CD4-positive, alpha-beta T cell treated with Interleukin-17A for 4 hours (primary cell): ENCODE results near the gene SLC25A30.

Experiments used
- DNase-seq: peaks from one replicate; pipeline ENCODE4 v3.0.0-alpha.2; 2020; ENCODE audit warnings: mixed read lengths

SLC25A30 gene, protein sequence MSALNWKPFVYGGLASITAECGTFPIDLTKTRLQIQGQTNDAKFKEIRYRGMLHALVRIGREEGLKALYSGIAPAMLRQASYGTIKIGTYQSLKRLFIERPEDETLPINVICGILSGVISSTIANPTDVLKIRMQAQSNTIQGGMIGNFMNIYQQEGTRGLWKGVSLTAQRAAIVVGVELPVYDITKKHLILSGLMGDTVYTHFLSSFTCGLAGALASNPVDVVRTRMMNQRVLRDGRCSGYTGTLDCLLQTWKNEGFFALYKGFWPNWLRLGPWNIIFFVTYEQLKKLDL

DNA sequence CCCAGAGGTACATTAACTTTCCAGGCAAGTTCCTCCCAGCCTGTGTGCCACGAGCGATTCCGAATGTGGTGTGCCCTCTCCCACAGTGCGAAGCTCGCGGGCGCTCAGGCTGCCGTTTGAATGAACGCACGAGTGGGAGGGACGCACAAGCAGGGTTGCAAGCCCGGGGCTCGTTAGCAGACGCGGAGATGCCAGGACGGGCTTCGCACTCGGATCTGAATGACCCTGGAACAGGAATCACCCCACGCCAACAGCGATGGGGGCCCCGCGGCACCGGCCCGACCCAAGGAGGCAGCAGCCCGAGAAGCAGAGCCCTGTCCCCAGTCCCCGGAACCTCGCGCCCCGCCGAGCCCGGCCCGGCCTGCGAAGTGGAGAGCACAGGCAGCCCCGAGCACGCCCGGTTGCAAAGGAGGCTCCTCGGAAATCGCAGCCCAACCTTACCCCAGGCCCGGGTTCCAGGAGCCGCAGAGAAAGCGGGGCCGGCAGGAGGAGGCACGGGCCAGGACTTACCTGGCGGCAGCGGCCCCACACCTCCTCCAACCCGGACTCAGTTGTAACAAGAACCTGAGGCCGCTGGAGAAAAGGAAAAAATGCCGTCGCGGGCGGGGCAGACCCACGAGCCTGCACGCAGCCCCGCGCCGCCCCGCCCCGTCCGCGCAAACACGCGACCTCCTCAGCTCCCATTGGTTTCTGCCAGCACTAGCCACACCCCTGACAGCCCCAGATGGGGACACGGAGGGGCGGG lies at the start of gene SLC25A30:
SLC25A30 (minus strand) TSS at position 584 of the 745 bp plus-strand sequence. CDS start 6,948 bp downstream, outside the sequence.
- DNase-seq = peak; percentile 96

DNA sequence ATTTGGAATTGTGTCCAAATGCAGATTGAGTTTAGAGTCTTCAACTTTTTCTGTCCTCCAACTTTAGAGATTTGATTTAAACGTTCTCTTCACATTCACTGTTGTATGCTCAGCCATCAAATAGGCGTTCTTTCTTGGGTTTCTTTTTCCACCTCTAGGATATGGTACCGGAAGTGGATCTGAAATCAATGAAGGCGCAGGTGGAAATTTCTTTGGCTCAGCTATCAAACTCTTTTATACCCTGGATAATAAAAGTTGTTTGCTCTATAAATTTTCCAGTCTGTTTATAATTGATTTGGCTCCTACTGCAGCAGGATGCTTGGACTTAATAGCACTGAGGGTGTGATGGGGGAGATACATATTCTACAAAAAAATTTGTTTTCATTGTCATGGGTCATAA lies 48.2 kb upstream of the SLC25A30 start:
- no peak for DNase-seq

DNA sequence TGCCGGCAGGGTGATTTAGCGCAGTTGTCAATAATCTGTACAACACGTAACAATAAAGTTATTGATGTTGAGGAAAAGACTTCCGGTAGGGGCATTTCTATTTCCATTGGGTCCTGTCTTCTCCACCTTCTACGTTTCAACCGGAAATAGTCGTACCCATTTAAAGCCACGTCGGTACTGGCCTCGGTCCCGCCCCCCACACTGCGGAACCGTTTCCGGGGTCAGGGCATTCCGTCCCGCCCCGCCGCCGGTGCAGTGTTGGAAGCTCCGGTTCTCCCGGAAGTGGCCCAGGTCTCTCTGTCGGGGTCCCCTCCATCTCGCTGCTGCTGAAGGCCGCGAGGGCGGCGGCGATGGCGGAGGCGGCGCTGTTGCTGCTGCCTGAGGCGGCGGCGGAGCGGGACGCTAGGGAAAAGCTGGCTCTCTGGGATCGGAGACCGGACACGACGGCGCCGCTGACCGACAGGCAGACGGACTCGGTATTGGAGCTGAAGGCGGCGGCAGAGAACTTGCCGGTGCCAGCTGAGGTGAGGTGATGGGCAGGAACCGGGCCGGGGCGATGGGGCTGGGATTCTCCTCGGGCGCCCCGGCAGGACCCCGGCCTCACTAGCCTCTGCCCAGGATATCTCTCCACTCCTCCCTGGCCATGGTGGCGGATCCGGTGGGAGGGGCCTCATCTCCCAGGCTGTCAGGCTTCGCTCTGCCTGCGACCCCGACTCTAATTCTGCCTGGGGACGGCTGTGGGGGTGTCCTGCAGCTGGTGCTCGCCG lies 46.7 kb upstream of the SLC25A30 start, which contains the start of gene COG3:
COG3 (plus strand) TSS at position 253 of the 767 bp plus-strand sequence; CDS start at position 351, 98 bp downstream.
- DNase-seq = peak; percentile 96

DNA sequence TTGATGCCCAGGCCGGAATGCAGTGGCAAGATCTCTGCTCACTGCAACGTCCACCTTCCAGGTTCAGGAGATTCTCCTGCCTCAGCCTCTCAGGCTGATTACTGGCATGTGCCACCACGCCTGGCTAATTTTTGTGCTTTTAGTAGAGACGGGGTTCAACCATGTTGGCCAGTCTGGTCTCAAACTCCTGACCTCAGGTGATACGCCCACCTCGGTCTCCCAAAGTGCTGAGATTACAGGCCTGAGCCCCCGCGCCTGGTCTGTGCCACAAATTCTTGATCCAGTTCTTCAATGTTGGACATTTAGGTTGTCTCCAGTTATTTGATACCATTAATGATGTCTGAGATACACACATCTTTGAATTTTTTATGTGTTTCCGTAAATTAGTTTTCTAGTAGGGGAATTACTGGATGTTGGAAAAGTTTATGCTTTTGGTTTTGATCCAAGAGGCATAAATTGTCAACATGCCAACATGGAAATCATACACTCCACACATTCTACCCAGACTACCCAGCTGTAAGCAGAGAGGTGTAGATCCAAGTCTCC lies 46.0 kb upstream of the SLC25A30 start:
- peak; percentile 7 for DNase-seq

DNA sequence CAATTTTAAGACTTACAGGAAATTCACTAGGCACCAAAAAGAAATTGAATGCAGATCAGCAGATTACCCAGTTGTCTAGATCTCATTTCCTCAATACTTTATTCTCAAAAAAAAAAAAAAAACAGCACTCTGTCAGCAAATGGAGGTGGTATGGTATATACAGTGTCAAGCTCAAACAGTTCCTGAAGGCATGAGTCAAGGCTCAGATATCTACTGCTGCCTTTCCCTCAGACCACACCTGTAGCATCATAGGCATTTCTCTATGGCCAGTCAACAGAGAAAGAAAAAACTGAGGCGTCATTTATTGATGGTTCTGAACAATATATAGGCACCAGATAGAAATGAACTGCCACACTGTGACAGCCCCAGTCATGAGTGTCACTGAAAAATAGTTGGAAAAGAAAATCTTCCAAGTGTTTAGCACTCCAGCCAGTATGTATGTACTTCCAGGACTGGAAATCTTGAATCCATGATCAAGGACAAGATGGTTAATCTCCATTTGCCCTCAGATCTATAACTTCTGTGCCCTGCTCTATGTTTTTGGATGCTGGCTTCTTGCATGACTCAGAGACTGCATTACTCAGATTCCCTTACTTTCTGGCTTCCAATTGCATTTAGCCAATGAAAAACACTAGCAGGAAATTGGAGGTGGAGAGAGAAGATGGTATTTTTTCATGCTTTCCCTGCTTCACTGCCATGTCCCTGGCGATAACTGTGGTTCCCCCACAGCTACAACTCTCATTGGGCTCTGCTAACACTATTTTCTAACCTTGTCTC lies 38.2 kb upstream of the SLC25A30 start:
- no peak for DNase-seq

DNA sequence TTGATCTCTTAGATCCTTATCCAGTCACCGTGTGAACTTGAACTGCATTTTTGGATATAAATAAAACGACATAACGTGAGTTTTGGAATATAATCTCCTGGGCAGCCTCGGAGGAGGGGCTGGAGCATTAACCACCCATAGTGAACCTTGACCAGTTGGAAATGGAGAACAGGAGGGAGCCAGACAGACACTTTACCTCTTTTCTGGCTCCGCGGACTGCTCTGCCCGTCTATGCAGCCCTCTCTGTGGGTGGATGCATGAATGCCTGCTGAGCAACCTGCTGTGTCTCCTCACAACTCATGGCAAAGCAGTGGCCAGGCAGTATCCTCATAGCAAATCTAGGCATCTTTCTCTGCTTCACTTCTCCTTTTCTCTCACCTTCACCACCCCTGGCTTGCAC lies 36.0 kb upstream of the SLC25A30 start:
- DNase-seq = no peak

DNA sequence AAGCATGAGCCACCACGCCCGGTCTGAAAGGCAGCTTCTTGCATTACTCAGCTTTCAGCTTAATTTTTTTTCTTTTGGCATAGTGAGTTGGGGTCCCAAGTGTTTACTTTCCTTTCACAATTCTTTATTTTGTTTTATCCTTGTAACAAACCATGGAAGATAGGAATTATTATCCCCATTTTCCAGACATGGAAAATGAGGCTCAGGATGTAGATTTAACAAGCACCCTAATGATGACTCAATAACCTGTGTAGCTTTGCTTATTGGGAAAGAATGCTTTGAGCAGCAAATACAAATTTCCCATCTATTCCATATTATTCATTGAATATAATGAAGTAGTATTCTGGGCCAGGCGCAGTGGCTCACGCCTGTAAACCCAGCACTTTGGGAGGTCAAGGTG lies 33.1 kb upstream of the SLC25A30 start:
- no peak for DNase-seq

DNA sequence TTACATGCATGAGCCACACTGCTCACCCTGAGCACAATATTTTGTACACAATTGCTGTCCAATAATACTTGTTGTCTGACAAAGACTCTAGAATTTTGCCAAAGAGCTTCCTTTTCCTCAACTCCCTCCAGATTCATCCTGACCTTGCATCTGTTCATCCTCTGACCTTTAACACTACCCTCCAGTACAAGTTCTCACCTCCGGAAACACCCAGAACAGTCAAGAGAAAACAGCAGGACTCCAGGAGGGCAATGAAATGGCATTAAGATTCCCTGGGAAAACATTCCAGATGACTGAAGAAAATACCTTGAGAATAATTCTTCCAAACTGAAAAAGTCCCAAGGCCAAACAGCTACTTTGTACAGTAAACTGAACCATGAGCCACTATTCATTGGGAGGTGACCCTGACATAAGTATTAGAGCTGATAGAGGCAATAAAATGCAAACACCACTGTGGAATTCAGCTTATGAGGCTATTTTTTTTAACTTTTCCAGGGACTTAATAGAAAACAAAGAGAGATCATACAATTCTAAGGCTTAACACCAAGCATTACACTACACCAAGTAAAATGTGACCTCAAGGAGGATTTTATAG lies 30.9 kb upstream of the SLC25A30 start:
- no peak for DNase-seq

DNA sequence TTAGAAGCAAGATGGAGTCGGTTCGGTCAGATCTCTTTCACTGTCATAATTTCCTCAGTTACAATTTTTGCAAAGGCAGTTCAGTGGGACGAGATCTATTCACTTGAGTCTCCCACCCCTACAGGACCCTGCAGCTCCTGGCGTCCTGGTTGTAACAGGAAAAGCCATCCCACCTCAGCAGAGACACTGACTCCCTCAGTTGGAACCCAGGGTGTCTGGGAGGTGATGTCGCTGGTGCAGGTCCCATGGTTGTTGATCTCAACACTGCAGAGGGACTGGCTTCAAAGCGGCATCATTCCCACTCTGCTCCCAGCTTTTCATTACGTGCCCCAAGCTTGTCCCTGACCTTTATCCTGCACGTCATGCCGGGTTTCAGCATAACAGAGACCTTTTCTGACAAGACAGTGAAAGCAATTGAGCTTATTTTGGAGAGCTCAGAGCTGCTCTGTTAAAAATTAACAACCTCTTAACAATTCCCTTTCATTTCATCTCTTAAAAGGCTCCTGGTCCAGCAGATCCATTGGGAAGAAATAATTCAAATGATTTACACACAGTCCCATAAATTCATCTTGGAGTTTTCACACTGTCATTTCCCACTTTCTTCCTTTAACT lies 29.0 kb upstream of the SLC25A30 start:
- no peak for DNase-seq

DNA sequence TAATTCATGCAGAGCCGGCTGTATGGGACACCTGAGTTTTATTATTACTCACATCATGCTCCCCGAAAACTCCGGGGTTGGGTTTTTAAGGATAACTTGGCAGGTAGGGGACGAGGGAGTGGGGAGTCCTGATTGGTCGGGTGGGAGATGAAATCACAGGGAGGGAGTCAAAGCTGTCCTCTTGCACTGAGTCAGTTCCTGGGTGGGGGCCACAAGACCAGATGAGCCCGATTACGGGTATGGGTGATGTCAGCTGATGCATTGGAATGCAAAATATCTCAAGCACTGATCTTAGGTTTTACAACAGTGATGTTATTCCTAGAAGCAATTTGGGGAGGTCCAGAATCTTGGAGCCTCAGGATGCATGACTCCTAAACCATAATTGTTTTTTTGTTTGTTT lies 28.0 kb upstream of the SLC25A30 start:
- no peak for DNase-seq

DNA sequence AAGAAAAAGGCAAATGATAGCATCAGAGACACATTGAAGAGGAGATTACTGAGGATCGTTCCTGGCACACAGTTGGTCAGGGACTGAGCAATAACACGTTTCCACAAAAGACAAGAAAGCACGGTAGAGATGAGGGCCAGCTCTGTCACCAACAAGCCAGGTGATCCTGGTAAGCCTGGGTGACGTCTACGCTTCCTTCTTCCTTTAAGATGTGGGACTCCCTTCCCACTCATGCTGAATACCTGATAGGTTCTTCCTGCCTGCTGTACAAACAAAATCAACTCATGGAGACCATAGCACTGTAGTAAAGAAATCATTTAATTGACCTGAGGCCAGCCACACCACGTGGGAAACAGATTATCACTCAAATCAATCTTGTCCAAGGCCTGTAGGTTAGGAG lies 26.9 kb upstream of the SLC25A30 start:
- no peak for DNase-seq

DNA sequence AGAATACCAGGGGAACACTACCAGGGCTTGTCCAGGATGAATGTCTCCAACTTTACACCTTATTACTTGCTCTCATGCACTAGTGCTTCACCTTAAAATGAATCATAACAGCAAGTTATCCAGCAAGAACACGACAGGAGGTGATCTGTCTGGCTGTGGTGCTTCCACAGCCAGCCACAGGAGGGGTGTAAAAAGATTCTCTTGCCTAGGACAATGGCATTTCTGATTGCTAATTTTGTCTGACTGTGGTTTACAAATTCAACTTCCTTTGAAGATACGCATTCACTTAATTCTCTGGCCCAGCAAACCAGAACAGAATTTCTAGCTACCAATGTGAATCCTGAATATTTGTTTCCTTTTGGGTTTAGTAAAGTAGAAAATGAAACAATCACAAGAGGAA lies 23.5 kb upstream of the SLC25A30 start:
- peak; percentile 13 for DNase-seq

DNA sequence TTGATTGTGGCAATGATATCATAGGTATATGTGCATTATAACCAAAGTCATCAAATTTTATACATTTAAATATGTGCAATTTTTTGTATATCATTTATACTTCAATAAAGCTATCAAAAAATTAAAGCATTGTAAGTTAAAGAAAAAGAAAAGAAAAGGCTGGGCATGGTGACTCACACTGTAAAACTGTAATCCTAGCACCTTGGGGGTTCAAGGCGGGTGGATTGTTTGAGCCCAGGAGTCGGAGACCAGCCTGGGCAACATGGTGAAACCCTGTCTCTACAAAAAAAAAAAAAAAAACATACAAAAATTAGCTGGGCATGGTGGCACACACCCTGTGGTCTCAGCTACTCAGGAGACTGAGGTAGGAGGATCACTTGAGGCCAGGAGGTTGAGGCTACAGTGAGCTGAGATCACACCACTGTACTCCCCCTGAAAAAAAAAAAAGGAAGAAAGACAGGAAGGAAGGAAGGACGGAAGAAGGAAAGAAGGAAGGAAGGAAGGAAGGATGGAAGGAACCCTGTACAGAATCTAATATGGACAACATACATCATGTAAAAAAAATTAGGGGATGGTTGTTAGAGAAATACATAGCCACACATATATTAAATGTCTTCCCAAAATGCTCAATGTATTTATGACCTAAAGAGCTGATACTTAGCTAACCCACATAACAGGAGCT lies 21.7 kb upstream of the SLC25A30 start:
- DNase-seq = no peak

DNA sequence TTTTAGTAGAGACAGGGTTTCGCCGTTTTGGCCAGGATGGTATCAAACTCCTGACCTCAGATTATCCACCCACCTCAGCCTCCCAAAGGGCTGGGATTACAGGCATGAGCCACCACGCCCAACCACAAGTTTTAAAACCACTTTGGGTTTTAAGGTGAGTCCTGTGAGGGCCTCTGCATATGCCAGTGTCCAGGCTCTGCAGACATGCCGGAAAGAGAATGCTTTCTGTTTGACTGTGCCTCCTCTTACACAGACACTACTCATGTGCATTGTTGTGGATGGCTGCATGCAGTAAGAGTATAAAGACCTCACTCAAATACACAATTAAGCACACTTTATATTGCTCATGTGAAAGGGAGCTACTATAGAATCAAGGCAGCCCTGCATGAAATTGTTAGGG lies 20.8 kb upstream of the SLC25A30 start:
- no peak for DNase-seq

DNA sequence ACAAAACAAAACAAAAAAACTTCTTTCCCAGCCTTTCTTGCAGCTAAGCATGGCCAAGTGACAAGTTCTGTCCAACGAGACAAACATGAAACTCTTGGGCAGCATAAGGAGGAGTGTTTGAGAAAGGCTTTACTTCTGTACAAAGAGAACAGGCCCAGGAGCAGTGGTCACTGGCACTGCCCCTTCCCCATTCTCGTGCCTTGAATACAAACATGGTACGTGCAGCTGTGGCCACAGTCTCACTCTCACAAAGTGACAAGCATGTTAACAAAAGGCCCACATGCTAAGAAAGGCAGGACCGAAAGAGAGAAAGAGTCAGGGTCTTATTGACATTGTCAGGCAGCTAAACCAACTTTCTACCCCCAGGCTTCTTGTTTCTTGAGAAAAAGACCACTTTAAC lies 19.8 kb upstream of the SLC25A30 start:
- DNase-seq = no peak

DNA sequence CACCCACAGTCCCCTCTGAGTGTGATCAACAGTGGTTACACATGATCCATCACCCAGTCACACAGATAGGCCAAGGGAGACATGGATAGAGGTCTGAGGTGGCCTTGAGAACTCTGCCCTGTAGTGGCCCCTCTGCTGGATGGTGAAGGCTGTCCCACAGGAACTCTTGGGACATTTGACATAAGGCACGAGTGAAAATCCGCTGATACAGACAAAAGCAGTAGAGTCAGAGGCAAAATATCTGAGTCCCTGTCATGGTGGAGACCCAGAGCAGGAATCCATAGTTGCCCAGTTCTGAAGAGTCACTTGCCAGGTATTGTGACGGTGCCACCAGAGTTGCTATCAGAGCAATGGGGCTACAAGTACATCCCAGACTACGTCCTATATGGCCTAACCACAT lies 18.8 kb upstream of the SLC25A30 start:
- no peak for DNase-seq

DNA sequence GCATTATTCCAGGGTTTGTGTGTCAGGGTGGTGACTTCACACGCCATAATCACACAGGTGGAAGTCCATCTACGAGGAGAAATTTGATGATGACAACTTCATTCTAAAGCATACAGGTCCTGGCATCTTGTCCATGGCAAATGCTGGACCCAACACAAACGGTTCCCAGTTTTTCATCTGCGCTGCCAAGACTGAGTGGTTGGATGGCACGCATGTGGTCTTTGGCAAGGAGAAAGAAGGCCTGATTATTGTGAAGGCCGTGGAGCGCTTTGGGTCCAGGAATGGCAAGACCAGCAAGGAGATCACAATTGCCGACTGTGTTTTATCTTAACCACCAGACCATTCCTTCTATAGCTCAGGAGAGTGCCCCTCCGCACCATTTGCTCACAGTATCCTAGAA lies 18.2 kb upstream of the SLC25A30 start:
- no peak for DNase-seq

DNA sequence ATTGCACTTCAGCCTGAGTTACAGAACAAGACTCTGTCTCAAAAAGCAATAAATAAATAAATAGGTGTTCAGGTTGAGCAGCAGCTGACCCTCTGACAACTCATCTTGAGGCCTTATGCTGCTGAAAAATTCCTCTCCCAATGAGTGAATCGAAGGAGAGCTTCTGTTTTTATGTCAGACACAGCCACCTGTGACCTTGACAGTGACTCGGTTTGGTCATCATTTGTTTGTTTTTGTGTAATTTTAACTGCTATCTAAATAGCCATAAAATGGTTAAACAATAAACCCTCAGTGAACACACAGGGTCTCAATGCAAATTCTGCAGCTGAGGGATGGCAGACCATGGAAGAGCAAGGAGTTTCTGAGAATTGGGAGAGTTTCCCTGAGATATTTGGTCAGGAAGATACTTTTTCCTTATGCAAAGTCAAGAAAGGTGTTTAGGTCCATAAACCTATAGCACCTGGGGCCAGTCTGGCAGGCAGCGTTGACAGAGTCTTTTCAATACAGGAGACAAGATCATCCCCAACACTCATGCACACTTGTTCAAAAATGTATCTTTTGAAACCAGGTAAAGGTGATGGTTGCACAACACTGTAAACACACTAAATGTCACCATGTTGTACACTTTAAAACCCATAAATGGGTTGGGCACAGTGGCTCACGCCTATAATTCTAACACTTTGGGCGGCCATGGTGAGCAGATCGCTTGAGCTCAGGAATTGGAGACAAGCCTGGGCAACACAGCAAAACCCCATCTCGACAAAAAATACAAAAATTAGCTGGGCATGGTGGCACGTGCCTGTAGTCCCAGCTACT lies 16.6 kb upstream of the SLC25A30 start:
- no peak for DNase-seq

DNA sequence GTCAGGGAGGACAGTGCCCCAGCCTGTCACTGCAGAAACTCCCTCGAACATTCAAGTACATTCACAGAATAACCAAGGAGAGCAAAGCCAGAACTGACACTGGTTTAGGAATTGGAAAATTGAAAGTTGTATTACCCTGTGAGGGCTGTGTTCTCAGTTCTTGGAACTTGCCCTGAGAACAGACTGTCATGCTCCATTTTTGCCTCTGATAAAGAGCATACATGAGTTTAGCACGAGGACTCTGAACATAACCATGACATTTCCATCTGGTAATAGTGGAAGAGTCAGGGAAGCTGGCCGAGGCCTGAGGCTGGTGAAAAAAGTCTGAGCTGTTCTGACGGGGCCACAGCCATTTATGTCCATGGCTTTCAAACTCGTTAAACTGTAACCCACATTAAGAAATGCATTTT lies 15.2 kb upstream of the SLC25A30 start:
- no peak for DNase-seq

DNA sequence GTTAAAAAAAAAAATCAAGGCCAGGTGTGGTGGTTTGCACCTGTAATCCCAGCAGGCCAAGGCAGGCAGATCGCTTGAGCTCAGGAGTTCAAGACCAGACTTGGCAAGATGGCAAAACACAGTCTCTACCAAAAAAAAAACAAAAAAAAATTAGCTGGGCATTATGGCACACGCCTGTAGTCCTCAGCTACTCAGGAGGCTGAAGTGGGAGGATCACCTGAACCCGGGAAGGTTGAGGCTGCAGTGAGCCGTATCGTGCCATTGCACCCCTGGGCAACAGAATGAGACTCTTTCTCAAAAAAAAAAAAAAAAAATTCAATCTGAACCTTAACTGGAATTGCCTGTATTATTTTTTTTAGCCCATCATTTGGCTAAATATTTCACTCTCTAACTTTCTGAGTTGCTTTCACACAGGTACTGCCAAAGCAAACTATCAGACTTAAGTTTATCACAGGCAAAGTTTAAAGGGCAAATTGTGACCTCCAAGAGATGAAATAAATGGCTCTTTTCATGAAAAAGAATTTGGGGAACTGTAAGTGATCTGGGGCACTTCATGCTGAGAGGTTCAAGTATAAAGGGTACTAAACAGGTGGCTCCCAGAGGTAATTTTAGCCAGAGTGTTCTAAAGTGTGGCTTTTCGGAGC lies 14.7 kb upstream of the SLC25A30 start:
- DNase-seq = no peak
